GM12891 (cell line): ENCODE measurements around the gene KRTAP5-6.

Experiments used
- POLR2A ChIP-seq: IDR thresholded peaks from 2 replicates; pipeline ENCODE4 v1.6.1; 2011; ENCODE audit warnings: low read depth, low read length, control low read depth
- POLR2AphosphoS5 ChIP-seq: IDR thresholded peaks from 2 replicates; pipeline ENCODE4 v1.6.1; 2011; ENCODE audit warnings: low read depth, low read length, control low read depth
- TAF1 ChIP-seq: IDR thresholded peaks from 2 replicates; pipeline ENCODE4 v1.6.1; 2011; ENCODE audit warnings: low read depth, low read length, control low read depth

DNA sequence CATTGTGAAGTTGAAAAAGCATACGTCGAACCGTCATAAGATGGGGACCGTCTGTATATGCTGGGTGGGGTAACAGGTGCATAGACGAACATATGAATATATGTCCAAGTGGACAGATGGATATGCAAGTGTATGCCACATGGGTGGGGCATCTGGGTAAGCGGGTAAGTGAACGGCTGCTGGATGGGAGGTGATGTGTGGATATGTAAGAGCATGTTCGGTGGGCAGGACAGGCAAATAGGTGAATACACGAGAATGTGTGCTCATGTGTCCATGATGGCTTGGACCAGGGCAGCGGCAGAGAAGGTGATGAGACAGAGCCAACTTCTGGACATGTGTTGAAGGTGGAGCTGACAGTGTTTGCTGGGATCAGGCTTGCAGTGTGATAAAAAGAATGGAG lies 41.4 kb downstream of the KRTAP5-6 start:
- no peak for TF ChIP-seq POLR2A
- no peak for TF ChIP-seq TAF1
- TF ChIP-seq POLR2AphosphoS5 = no peak
